K562 (cell line): ENCODE results near the gene NLRP9. TPM values are rescaled to one million over a fixed set of nuclear protein-coding genes. Genes with fewer than 3 reads are reported as not detected.

Experiments
- PTRF ChIP-seq: fragments of 450-650 bp; IDR thresholded peaks from 2 replicates; pipeline ENCODE4 v1.6.1; 2016; ENCODE audit warnings: mild to moderate bottlenecking, missing genetic modification characterization, missing compliant biosample characterization
- PYGO2 ChIP-seq: fragments of 450-650 bp; IDR thresholded peaks from 2 replicates; pipeline ENCODE4 v1.6.1; 2016; ENCODE audit warnings: mild to moderate bottlenecking, missing genetic modification characterization, moderate library complexity, missing compliant biosample characterization
- polyA plus RNA-seq, 8 experiments: library from polyadenylated mRNA; depleted of rRNA in 4 of 8; stranded (reverse) in 5 of 8; unstranded in 3 of 8; fragments of >200 nt; fragmentation: Nextera tagmentation in 2 of 8; fragmentation: Illumina TruSeq in 1 of 8; extraction: Ambion mirVana in 2 of 8; extraction: Trizol in 1 of 8; gene quantifications; 2 replicates each; pipeline versions ENCODE4 v1.2.1 to v1.2.3, GENCODE V29; 2011 to 2014; ENCODE audit warnings: inconsistent platforms in 1 of 8, missing spikeins in 1 of 8
- total RNA-seq, 7 experiments: library from RNA; depleted of rRNA in 6 of 7; stranded (reverse); fragments of >200 nt in 6 of 7; fragmentation: Illumina TruSeq in 2 of 7; extraction: Trizol in 2 of 7; gene quantifications; 2 replicates each; pipeline versions ENCODE4 v1.2.1 to v1.2.3, GENCODE V29; 2011 to 2021; ENCODE audit warnings: low replicate concordance in 1 of 7
- TF ChIP-seq, protein P1 (sequence below), 2 experiments: fragments of 150-350 bp in 1 of 2; IDR thresholded peaks; 2 replicates each; pipeline ENCODE4 v1.6.1; 2012 to 2016; ENCODE audit warnings: low read depth in 2 of 2, low read length in 2 of 2, mild to moderate bottlenecking in 1 of 2, moderate library complexity in 1 of 2
- TF ChIP-seq, protein P2 (sequence below), 2 experiments: fragments of 450-650 bp; IDR thresholded peaks; 2 replicates each; pipeline ENCODE4 v1.6.1; 2016; ENCODE audit warnings: mild to moderate bottlenecking in 2 of 2, borderline replicate concordance in 1 of 2, low read depth in 1 of 2, moderate library complexity in 1 of 2

The NLRP9 gene
- total and polyA plus RNA-seq, 9 of the 15 experiments (the other 6 are each of a cell fraction or from before 2014, with no cell fraction given): not detected

DNA sequence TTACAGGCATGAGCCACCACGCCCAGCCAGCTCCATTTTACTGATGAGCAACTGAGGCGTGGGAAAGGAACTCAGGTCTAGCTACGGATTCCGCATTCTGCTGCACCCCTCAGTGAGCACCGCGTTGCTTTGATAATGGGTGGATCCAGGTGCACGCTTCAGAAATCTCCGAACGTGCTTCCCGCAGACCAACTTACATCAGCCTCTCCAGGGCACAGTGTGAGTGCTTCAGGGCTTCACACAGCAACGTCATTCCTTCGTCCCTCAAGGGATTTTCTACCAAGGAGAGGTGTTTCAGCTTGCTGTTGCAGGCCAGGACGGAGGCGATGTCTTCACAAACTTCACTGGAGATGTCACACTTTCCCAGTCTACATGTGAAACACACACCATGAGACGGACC is 21.7 kb downstream of the NLRP9 start (continued):
- TF ChIP-seq, protein P1, sequence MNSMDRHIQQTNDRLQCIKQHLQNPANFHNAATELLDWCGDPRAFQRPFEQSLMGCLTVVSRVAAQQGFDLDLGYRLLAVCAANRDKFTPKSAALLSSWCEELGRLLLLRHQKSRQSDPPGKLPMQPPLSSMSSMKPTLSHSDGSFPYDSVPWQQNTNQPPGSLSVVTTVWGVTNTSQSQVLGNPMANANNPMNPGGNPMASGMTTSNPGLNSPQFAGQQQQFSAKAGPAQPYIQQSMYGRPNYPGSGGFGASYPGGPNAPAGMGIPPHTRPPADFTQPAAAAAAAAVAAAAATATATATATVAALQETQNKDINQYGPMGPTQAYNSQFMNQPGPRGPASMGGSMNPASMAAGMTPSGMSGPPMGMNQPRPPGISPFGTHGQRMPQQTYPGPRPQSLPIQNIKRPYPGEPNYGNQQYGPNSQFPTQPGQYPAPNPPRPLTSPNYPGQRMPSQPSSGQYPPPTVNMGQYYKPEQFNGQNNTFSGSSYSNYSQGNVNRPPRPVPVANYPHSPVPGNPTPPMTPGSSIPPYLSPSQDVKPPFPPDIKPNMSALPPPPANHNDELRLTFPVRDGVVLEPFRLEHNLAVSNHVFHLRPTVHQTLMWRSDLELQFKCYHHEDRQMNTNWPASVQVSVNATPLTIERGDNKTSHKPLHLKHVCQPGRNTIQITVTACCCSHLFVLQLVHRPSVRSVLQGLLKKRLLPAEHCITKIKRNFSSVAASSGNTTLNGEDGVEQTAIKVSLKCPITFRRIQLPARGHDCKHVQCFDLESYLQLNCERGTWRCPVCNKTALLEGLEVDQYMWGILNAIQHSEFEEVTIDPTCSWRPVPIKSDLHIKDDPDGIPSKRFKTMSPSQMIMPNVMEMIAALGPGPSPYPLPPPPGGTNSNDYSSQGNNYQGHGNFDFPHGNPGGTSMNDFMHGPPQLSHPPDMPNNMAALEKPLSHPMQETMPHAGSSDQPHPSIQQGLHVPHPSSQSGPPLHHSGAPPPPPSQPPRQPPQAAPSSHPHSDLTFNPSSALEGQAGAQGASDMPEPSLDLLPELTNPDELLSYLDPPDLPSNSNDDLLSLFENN (IDR thresholded peaks at IDR 0.05; ENCODE audit: low read depth in 2 of 2, low read length in 2 of 2): no peak
- TF ChIP-seq PYGO2 (tag) (no peak), PTRF (tag) (no peak)
- TF ChIP-seq, protein P2, sequence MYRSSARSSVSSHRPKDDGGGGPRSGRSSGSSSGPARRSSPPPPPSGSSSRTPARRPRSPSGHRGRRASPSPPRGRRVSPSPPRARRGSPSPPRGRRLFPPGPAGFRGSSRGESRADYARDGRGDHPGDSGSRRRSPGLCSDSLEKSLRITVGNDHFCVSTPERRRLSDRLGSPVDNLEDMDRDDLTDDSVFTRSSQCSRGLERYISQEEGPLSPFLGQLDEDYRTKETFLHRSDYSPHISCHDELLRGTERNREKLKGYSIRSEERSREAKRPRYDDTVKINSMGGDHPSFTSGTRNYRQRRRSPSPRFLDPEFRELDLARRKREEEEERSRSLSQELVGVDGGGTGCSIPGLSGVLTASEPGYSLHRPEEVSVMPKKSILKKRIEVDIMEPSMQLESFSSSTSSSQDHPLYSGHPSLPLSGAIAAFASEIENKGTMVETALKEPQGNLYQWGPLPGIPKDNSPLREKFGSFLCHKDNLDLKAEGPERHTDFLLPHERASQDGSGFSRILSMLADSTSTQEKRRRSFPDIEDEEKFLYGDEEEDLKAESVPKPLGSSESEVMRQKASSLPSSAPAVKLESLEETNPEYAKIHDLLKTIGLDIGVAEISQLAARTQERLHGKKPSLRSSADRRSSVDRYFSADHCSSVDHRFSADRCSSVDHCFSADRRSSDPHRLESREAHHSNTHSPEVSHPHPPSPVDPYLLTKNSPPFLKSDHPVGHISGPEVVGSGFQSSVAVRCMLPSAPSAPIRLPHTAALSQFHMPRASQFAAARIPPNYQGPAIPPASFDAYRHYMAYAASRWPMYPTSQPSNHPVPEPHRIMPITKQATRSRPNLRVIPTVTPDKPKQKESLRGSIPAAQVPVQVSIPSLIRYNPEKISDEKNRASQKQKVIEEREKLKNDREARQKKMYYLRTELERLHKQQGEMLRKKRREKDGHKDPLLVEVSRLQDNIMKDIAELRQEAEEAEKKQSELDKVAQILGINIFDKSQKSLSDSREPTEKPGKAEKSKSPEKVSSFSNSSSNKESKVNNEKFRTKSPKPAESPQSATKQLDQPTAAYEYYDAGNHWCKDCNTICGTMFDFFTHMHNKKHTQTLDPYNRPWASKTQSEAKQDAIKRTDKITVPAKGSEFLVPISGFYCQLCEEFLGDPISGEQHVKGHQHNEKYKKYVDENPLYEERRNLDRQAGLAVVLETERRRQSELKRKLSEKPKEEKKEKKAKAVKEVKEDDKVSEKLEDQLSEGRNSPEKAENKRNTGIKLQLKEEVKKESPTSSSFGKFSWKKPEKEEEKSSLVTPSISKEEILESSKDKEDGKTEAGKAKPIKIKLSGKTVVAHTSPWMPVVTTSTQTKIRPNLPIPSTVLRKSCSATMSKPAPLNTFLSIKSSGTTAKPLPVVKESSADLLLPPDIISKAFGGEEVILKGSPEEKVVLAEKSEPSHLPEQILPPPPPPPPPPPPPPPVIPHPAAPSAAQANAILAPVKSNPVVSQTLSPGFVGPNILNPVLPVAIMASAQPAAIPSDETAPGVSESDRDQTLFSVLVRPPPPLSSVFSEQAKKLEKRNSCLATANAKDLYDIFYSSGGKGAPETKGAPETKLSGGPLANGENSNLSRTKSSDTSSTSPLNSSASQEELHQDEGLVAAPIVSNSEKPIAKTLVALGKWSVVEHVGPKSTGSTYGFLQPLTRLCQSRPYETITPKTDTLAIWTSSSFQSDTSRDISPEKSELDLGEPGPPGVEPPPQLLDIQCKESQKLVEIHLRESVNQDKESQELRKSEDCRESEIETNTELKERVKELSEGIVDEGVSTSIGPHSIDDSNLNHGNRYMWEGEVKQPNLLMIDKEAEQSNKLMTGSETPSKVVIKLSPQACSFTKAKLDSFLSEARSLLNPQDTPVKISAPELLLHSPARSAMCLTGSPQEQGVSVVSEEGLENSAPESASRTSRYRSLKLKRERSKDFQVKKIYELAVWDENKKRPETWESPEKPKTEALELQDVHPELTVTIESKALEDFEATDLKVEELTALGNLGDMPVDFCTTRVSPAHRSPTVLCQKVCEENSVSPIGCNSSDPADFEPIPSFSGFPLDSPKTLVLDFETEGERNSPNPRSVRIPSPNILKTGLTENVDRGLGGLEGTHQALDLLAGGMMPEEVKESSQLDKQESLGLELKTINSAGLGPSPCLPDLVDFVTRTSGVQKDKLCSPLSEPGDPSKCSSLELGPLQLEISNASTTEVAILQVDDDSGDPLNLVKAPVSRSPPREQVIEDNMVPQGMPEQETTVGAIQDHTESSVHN (IDR thresholded peaks at IDR 0.05; ENCODE audit: borderline replicate concordance in 1 of 2, low read depth in 1 of 2): no peak
